Retina (tissue), 1 donor: Measurements from ENCODE around the gene ST7.
"Not testable (repeated sequence)": the region's sequence is repeated elsewhere in the genome, so short reads cannot be mapped to it uniquely, and the experiment has no call there.

Source experiments
- DNase-seq: peaks from one replicate; pipeline ENCODE4 v3.0.0-alpha.2; 2016

The ST7 gene

GRCh38 chr7:117101026-117101425 lies 147.7 kb downstream of the ST7 start:
- DNase-seq, result no peak

- DNase-seq, result peak; percentile 43
Measured at GRCh38 chr7:117110480-117111315, 157.4 kb downstream of the ST7 start.

- DNase-seq, result no peak
Measured at GRCh38 chr7:117111535-117111934, 158.2 kb downstream of the ST7 start.

GRCh38 chr7:117112640-117113039 lies 159.3 kb downstream of the ST7 start:
- DNase-seq, result no peak

GRCh38 chr7:117113871-117114270 lies 160.6 kb downstream of the ST7 start:
- no peak for DNase-seq

- DNase-seq, result no peak
Measured at GRCh38 chr7:117114272-117114671, 161.0 kb downstream of the ST7 start.

- no peak for DNase-seq
Measured at GRCh38 chr7:117116211-117116610, 162.9 kb downstream of the ST7 start.

- DNase-seq, result no peak
Measured at GRCh38 chr7:117117172-117117571, 163.9 kb downstream of the ST7 start.

GRCh38 chr7:117118579-117119180 lies 165.4 kb downstream of the ST7 start:
- DNase-seq, result no peak

GRCh38 chr7:117119192-117119924 lies 166.1 kb downstream of the ST7 start:
- peak; percentile 47 for DNase-seq

GRCh38 chr7:117120321-117120720 lies 167.0 kb downstream of the ST7 start:
- DNase-seq, result not testable (repeated sequence)

- DNase-seq, result not testable (repeated sequence)
Measured at GRCh38 chr7:117122036-117122435, 168.7 kb downstream of the ST7 start.

GRCh38 chr7:117122536-117122935 lies 169.2 kb downstream of the ST7 start:
- no peak for DNase-seq

- DNase-seq, result no peak
Measured at GRCh38 chr7:117123311-117123926, 170.1 kb downstream of the ST7 start.

- DNase-seq, result no peak
Measured at GRCh38 chr7:117124591-117125220, 171.4 kb downstream of the ST7 start.

GRCh38 chr7:117126676-117127075 lies 173.4 kb downstream of the ST7 start:
- no peak for DNase-seq

- no peak for DNase-seq
Measured at GRCh38 chr7:117127585-117128168, 174.4 kb downstream of the ST7 start.

- no peak for DNase-seq
Measured at GRCh38 chr7:117129521-117129955, 176.2 kb downstream of the ST7 start.

- DNase-seq, result no peak
Measured at GRCh38 chr7:117130262-117130661, 177.0 kb downstream of the ST7 start.

- no peak for DNase-seq
Measured at GRCh38 chr7:117132321-117133120, 179.2 kb downstream of the ST7 start.

GRCh38 chr7:117133125-117133524 lies 179.8 kb downstream of the ST7 start:
- DNase-seq, result no peak
